A673 (cell line): ENCODE measurements around the gene SND1.

Experiments
- CTCF ChIP-seq: fragments of 300-800, 200-600 bp; sonication (generic); conservative IDR thresholded peaks from 2 replicates; pipeline ENCODE4 v1.5.1; 2017; ENCODE audit warnings: low read depth, mild to moderate bottlenecking, antibody characterized with exemption, low read length, moderate library complexity, mixed read lengths
- EZH2 ChIP-seq: fragments of 200-600 bp; sonication (generic); IDR thresholded peaks from 2 replicates; pipeline ENCODE4 v1.6.1; 2017; ENCODE audit warnings: borderline replicate concordance, low read depth, mild to moderate bottlenecking, mixed read lengths, antibody characterized with exemption, low read length; ENCODE audit not compliant: poor library complexity, severe bottlenecking

- TF ChIP-seq CTCF, result no peak
- no peak for TF ChIP-seq EZH2
Observed at GRCh38 chr7:128005117-128005516, 353.1 kb downstream of the SND1 start.
